Measurements from ENCODE around the gene WLS. TPM values are rescaled to one million over a fixed set of nuclear protein-coding genes. Genes with fewer than 3 reads are reported as not detected.
A peak's percentile ranks its signal among the peaks of the same experiment; 100 is the strongest.

WLS gene
- total RNA-seq, 1 experiment from 2014 or later, result 57.5 TPM

DNA sequence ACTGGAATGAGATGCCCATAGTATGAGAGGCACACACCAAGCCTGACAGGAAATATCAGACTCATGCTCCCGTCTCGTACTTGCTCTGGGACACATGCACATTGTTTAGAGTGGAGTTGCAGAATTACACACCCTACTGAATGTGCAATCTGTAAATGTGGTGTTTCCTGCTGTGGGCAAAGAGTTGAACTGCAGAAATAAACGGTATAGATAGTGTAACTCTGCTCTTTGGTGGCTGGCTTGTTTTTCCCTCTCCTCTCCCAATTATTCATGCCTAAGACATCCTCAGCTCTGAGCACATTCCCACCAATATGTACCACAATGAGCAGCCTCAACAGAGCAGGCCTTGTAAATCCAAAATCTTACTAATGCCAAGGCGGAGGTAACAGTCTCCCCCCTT, 91.8 kb downstream of the WLS start:
- no peak for DNase-seq (ENCODE audit: low read depth)

DNA sequence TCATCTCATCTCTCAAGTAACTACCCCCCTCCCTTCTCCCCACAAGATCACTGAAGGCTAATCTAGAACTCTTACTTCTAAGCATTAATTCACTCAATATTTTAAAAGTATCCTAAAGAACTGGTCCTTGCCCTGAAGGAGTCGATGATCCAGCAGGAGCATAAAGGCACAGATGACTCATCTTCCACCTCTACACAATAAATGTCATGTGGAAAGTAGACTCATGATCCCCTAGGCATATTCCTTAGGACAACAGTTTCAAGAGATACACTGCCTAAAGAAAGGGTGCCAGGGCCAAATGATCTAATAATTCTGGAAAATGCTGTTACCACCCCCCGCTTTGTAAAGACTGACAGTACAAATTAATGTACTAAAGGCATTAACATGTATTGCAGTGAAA, 96.1 kb downstream of the WLS start:
- DNase-seq (ENCODE audit: low read depth), result no peak

DNA sequence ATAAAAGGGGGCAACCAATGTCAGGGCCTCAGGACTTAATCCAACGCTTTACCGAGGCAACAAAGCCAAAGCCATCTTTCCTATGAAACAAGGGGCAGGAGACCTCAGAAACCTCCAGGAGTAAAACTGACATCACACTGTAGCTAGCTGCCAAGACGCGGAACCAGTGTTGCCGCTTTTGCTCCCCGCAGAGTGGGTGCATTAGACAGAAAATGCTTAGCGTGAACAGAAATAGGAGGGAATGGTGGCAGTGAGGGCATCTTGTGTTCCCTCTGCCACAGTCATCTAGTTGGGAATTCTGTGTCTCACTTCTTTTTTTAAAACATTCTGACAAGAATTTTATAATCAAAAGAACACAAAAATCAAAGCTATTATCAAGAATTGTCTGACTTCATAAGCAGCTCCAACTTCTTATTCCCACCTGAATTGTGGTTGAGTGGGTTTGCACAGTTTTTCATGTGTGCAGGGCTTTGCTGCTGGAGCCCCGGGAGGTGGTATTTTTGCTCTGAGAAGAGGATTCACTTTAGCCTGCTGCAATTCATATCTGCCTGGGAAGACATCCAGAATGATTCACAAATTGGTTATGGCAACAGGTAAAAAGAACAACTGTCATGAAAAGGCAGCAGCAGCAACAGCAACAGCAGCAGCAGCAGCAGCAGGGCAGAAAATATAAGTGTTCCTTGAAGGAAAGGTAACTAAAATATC, 99.7 kb downstream of the WLS start:
- no peak for DNase-seq (ENCODE audit: low read depth)

DNA sequence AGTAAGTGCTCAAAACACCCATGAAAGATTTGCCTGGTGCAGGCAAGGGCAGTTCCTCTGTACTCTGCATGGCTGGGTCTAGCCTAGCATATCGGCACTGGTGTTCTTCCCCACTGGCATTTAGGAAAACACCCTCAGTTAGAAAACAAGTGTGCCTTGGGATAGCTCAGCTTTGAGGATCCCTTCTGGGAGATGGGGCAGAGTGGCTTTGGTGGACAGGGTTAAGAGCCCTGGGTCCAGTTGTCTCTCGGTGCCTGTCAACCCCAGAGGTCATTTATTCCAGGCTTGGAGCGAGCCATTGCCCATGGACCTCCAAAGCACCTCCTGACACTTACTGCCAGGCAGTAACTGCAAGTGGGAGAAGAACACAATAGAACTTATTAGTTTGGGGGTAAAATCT, 101.1 kb downstream of the WLS start:
- DNase-seq (ENCODE audit: low read depth), result no peak

DNA sequence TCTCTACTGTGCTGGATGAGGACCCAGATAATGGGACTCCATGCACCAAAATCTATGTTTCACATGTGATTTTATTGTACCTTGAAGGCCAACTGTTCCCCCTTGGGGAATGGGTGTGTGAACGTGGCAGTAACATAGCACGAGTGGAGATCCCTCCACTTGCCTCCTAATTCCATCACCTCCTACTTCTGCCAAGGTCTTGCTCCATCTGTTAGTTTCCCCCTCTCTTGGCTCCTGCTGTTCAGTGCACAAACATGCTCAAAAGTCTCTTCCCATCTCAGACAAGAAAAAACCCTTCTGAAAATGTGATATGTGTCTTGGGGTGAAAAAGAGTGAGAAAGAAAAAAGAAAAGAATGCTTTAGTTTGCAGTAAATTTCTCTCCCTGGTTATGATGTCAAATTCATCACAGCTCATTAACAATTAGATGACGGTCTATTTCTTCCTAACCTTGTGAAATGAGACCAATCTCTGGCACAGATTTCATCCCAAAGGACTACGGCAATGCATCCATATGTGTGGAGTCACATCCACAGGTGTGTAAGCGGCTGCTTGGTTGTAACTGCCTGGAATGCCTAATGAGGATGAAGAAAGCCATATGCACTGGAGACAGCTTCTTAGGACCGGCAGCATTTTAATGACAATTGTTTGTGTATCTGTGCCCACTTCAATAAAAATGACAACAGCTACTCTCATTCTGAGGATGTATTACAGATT, 102.6 kb downstream of the WLS start:
- no peak for DNase-seq (ENCODE audit: low read depth)

DNA sequence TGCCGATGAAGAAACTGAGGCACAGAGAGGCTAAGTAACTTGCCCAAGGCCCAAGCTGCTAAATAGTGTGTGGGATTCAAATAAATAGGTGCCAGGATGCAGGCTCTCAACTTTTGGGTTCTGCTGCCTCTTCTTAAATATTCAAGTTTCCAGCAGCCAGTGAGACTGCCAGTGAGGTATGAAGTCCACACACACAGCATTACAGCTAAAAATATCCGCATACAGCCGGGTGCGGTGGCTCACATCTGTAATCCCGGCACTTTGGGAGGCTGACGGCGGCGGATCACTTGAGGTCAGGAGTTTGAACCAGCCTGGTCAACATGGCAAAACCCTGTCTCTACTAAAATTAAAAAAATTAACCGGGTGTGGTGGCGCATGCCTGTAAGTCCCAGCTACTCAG, 103.5 kb downstream of the WLS start:
- no peak for DNase-seq (ENCODE audit: low read depth)

DNA sequence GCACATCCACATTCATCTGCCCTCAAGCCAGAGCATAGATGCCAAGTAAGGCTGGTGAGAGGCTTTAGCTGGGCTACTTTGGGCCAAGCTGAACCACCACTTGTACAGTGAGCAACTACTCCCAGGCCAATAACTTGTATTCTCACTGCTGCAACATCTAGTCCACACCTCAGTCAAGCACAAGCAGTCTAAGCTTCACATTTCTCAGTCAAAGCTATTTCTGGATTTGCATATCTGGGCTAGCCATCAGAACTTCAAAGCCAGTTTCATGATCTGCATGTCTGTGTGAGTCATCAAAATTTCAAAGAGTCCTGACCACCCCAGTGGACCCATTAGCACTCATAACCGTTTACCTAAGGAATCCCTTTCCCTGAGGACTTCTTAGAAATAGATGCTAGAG, 104.2 kb downstream of the WLS start:
- DNase-seq (ENCODE audit: low read depth), result peak; percentile 50

DNA sequence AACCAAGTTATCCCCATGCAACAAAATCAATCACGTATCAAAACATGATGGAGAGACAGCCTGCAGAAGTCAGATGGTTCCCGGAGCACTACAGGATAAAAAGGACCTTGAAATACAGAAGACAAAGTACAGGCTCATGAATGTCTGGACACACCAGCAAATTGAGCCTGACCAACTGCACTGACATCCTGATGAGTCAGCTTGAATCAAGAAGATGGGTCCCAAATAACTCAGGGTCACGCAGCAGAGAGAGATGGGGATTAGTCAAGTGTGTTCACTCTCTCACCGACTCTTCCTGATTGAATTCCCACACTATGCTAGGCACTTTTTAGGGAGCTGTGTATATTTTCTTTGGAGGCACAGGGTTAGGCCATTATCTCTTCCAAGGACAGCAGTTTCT, 110.8 kb downstream of the WLS start:
- DNase-seq (ENCODE audit: low read depth), result peak; percentile 71

DNA sequence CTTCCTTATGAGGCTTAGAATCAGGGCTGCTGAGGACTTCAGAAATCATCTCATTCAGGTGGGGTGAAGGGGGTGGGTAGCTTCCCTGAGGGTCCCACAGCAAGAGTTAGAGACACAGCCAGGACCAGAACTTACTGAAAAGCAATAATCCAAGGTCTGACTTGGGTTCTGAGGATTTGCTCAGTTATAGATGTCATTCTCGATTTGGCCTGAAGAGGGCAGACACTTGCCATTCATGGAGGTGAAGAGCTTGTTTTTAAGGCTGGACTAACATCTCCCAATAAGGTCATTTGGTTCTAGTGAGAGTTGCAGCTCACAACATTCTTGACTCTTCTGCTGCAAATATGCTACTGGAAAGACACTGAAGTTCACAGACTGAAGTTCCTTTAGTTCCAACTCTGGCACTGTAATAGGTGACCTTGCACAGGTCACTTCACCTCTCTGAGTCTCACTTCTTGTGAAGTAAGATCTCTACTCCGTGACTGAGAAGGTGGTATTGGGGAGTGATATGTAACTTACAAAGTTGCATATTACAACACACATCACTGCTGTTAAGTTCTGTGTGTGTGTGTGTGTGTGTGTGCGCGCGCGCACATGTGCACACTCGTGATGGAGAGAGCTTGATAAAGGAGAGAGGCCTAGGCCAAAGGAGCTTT, 112.1 kb downstream of the WLS start:
- DNase-seq (ENCODE audit: low read depth), result peak; percentile 74

DNA sequence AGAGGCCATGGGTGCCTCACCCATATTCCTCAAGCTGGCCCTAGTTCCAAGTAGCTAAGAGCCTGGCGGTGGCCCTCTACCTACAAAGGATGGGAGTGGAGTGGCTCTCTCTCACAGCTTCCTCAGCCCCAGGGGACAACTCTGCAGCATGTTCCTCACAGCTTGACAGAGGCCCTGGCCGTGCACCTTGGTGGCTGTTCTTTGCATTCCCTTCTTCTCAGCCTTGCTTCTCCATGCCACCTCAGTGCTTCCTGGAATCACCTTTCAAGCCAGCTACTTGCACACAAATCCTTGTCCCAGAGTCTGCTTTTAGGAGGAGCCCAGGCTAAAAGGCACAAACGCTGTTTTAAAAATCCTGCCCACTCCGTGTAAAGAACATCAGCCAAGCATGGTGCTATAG, 112.9 kb downstream of the WLS start:
- no peak for DNase-seq (ENCODE audit: low read depth)

DNA sequence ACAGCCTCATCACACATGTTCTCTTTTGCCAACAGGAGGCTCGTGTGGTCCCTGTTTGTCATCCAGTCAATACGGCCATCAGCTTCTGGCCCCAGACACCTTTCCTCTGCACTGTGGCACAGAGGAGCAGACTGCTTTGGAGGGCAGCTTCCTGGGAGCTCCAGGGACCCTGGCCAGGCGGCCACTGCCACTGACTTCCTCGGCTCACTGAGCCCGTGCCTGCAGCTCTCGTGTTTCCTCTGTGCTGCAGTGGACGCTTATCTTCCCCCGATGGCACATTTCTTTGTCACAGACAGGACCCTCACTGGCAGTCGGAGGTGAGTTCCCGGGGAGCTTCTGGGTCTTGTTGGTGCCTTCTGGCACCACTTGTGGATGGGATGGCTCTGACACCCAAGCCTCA, 114.9 kb downstream of the WLS start:
- DNase-seq (ENCODE audit: low read depth), result no peak

DNA sequence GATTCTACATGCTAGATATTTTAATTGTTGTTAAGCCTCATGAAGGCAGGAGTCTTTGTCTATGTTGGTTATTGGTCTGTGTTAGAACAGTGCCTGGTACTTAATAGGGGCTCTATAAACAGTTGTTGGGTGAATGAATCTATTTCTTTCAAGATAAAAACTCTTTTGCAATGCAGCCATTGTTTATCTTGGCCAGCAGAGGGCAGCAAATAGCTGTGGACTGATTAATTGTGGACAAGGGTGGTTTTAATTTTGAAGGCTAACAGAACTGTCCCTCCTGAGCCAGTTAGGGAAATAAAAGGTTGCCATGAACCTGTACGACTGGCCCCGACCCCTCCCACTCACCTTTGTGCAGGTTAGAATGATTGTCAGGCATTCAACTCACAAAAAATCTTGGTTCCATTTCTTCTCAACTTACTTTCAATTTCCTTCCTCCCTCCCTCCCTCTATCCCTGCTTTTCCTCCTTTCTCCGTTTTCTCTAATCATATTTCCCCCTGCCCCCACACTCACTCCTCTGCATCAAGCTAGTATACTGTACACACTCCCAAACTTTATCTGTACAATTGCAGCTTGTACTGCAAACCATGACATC, 115.6 kb downstream of the WLS start:
- DNase-seq (ENCODE audit: low read depth), result peak; percentile 46

DNA sequence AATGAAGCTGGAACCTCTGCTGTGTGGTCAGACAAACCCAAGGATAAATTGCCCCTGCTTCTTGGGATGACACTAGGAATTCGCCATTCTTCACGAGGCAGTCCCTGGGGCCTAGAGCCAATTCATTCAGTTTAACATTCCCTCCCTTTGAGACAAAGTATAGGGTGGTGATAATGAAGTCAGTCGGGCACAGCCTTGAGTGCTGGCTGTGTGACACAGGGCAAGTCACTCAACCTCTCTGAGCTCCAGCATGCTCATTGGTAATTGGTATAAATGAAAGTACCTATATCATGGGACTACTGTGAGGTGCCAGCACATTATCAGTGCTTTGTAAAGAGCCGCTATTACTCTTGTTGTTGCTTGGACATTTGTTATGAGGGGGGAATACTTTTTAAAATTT, 117.0 kb downstream of the WLS start:
- DNase-seq (ENCODE audit: low read depth), result no peak

DNA sequence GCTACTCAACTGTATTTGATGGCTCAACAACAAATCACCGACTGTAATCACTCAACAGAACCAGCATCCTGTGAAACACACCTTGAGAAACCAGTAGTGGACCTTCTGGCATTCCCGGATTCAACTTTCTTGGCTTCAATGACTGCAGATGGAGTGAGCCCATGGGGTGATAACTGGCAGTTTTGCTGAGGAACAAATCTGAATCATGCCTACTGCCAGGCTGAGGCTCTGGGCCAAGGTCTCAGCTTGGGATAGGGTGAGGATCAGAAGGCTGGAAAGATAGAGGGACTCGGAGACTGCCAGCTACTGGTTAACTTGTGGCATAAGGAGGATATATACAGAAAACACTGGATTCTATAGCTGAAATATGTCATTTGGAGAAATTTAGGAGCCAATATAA, 118.4 kb downstream of the WLS start:
- no peak for DNase-seq (ENCODE audit: low read depth)

DNA sequence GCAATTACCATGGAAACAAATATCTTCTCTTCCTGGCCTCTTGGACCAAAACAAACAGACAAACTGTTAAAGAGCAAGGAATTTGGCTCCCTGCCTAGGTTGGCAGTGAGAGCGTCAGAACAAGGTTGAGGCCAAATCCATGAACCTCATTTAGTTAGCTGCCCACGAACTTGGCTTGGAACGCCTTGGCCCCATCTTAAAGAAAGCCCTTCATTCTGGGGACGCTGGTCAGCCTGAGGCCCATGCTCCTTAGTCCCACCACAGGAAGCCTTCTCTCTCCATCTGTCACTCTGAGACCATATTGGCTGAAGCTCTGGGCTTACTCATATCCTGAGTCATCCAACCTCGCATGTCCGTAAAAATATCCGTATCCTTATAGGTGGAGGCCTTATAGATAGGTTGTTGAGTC, 119.5 kb downstream of the WLS start:
- DNase-seq (ENCODE audit: low read depth), result peak; percentile 81

DNA sequence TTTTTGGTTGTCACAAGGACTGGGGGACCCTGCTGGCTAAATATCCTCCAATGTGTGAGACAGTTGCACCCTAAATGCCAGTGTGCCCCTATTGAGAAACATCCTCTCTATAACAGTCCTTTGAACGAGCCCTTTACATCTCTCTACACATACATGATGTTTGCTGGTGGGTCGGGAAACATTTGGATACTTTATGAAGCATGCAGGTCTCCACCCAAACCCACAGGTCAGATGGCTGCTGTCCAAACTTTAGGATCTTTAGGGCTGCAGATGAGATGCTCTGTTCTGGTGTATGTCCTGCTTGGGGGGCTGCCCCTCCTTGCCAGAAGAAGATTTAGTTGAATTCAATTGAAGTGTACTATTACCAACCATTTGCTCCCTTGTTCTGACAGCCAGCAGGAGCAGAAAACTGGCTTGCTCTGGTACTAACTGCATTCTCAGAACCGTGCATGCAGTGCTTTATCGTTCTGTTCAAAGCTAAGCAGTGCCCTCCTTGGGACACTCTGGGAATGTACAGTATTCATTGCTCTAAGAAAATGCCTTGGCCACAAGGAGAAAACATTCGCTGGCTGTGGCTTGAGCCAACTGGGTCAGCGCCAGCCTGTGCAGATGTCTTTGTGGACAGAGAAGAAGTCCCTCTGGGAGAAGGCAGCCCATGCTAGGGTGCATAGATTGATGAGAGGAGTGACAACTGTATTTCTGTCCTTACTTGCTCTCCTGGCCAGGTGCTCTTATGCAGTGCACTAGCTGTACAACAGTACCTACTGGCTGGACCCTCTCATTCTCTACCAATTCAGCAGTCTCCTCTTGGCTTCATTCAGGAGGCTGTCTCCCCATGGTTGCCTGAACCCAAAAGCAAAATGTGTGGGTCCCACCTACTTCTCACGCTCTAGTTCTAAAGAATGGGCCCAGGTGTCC, 120.5 kb downstream of the WLS start:
- peak; percentile 94 for DNase-seq (ENCODE audit: low read depth)

DNA sequence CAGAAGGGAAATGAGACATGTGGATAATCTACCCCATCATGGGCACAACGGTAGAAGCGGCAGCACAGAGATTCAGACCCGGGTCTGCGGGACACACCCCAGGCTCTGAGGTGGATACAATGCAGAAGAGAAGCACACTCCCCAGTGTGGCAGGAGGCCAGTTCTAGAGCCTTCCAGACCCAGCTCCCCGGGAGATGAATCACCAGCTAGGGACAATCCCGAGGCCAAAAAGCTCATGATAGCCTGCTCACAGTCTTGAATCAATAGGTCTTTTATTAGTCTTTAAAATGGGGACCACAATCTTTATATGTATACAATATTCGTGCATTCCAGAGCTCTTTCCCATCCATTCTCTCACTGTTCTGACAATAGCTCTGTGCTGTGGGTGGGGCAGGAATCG, 124.6 kb downstream of the WLS start:
- DNase-seq (ENCODE audit: low read depth), result peak; percentile 33

DNA sequence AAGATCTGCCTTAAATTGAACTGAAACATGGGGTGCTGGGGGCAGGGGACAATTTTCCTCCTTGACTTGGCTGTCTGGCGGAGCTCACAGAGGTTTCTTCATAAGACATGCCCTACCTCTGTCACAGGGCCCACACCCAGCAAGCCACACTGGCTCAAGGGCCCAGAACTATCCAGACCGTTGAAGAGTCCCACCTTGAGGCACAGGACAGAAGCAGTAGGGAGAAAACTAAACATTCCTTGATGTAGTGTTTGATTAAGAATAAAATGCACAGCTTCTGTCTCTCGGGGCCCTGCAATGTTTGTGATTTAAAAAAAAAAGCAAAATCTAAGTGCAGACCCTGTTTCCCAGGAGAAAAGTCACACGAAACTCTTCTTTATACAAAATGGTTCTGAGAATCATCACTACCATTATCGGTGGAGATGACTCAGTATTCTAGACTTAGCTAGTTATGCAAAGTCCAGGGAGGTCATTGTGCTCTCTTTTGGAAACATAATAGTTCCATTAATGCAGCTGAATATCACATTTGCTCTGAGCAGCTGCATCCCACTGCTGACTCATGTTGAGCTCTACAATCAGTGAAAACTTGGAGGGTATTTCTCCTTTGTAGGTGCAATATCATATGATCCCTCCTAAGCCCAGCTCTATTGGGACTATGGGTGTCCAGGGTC, 128.3 kb downstream of the WLS start:
- DNase-seq (ENCODE audit: low read depth), result peak; percentile 95

DNA sequence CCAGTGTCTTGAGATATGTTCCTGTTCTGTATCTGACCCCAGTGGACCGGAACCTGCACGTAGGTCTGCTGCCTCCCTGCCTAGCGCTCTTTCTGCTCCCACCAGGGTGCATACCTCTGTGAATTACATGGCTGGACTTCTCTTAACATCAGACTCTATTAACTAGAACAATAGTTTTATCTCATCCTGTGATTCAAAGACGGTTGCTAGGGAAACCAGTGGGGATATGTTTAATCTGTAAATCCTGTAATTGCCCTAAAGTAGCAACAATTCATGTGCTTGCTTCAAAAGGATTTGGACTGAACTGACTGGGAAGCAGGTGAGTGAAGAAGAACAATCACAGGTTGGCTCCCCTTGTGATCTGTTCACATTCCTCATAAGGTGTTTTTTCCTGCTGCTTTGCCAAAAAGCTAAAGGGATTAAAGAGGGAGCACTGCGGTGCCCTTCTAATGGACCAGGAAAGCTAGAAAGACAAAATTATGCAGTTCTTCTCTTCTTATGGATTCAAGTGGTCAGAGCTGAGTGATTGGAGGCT, 129.2 kb downstream of the WLS start:
- DNase-seq (ENCODE audit: low read depth), result no peak

DNA sequence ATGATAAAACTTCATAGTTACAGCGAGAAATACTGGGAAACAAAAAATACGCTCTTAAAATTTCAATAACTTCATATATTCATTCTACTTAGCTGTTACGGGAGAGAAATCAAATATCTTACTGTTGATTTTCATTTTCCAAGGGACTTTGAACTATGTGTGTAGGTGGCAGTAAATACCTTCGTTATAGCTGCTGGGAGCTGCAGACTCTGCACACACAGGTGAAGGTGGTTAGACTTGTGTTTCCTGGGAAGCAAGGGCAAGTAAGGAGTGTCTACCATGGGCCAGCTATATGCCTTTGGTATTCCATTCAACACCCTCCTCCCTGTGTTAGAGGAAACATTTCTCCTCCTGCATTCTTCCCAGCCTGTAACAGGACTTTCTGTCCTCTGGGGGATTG, 130.5 kb downstream of the WLS start:
- no peak for DNase-seq (ENCODE audit: low read depth)

DNA sequence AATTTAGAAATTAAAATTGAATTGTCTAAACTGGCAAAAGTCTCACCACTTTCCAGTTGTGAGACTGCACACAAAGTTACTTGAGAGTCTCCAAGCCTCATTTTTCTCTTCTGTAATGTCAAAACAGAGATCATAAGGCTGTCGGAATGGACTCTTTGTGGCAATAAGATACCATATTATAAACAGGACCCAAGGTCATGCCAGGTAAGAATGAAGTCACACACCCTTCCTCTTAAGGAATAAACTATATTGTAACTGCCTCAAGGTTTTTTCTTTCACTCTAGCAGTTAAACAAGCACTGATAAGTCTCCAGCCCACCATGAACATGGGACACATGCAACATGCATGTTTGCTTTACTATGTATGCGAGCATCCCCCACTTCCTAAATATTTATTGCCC, 131.8 kb downstream of the WLS start:
- DNase-seq (ENCODE audit: low read depth), result no peak
